Liver (tissue), 9 donors: ENCODE results near the gene ISM1. TPM values are rescaled to one million over a fixed set of nuclear protein-coding genes. Genes with fewer than 3 reads are reported as not detected.

Source experiments
- DNase-seq: peaks from one replicate; pipeline ENCODE4 v3.0.0-alpha.2; 2017; ENCODE audit warnings: low spot score
- H3K27ac ChIP-seq, 2 donors: one replicate each; pipeline ENCODE4 v1.7.0; 2013; ENCODE audit warnings: inconsistent platforms in 2 of 2, low read length in 2 of 2, control low read depth in 1 of 2, low read depth in 1 of 2, mild to moderate bottlenecking in 1 of 2
- H3K27me3 ChIP-seq, 4 donors: one replicate each; pipeline versions ENCODE4 v1.6.1 to v1.7.0; 2013; ENCODE audit warnings: low read length in 3 of 4, inconsistent platforms in 1 of 4, mild to moderate bottlenecking in 1 of 4, moderate library complexity in 1 of 4; ENCODE audit not compliant: control insufficient read depth in 4 of 4, insufficient read depth in 4 of 4
- H3K36me3 ChIP-seq, 4 donors: one replicate each; pipeline versions ENCODE4 v1.6.1 to v1.7.0; 2013; ENCODE audit warnings: low read length in 3 of 4, mild to moderate bottlenecking in 3 of 4, low read depth in 1 of 4, moderate library complexity in 1 of 4; ENCODE audit not compliant: control insufficient read depth in 4 of 4, insufficient read depth in 3 of 4
- H3K4me1 ChIP-seq, 4 donors: one replicate each; pipeline versions ENCODE4 v1.6.1 to v1.7.0; 2013; ENCODE audit warnings: low read length in 3 of 4, mild to moderate bottlenecking in 3 of 4, moderate library complexity in 1 of 4; ENCODE audit not compliant: control insufficient read depth in 4 of 4, insufficient read depth in 4 of 4
- H3K4me3 ChIP-seq, 3 donors: one replicate each; pipeline versions ENCODE4 v1.6.1 to v1.7.0; 2013; ENCODE audit warnings: low read length in 3 of 3, control low read depth in 1 of 3, low read depth in 1 of 3, mild to moderate bottlenecking in 1 of 3
- H3K9ac ChIP-seq, 2 donors: one replicate each; pipeline ENCODE4 v1.7.0; 2013; ENCODE audit warnings: low read length in 2 of 2, mild to moderate bottlenecking in 2 of 2, moderate library complexity in 2 of 2, control low read depth in 1 of 2, low read depth in 1 of 2
- H3K9me3 ChIP-seq, 4 donors: one replicate each; pipeline versions ENCODE4 v1.6.1 to v1.7.0; 2013; ENCODE audit warnings: low read length in 3 of 4; ENCODE audit not compliant: control insufficient read depth in 4 of 4
- EGR1 ChIP-seq, 2 donors: IDR thresholded peaks; 2 replicates each; pipeline ENCODE4 v1.6.1; 2016 to 2018; ENCODE audit warnings: antibody characterized with exemption in 2 of 2, low read depth in 2 of 2
- FOXA2 ChIP-seq: IDR thresholded peaks from 2 replicates; pipeline ENCODE4 v1.6.1; 2016; ENCODE audit warnings: antibody characterized with exemption
- GABPA ChIP-seq, 2 donors: IDR thresholded peaks in 1 of 2; conservative IDR thresholded peaks in 1 of 2; 2 replicates each; pipeline ENCODE4 v1.6.1; 2016; ENCODE audit warnings: antibody characterized with exemption in 2 of 2, mild to moderate bottlenecking in 1 of 2, moderate library complexity in 1 of 2
- HNF4A ChIP-seq, 2 donors: conservative IDR thresholded peaks; 2 replicates each; pipeline ENCODE4 v1.6.1; 2016; ENCODE audit warnings: antibody characterized with exemption in 2 of 2, mild to moderate bottlenecking in 2 of 2
- HNF4G ChIP-seq: IDR thresholded peaks from 2 replicates; pipeline ENCODE4 v1.6.1; 2016; ENCODE audit warnings: antibody characterized with exemption
- JUND ChIP-seq, 2 donors: IDR thresholded peaks; 2 replicates each; pipeline ENCODE4 v1.6.1; 2016; ENCODE audit warnings: antibody characterized with exemption in 2 of 2
- NR2F2 ChIP-seq: IDR thresholded peaks from 2 replicates; pipeline ENCODE4 v1.6.1; 2016; ENCODE audit warnings: antibody characterized with exemption
- RAD21 ChIP-seq, 2 donors: IDR thresholded peaks; 2 replicates each; pipeline ENCODE4 v1.6.1; 2016; ENCODE audit warnings: antibody characterized with exemption in 2 of 2, mild to moderate bottlenecking in 2 of 2
- RXRA ChIP-seq, 2 donors: IDR thresholded peaks; 2 replicates each; pipeline ENCODE4 v1.6.1; 2017 to 2018; ENCODE audit warnings: antibody characterized with exemption in 2 of 2, mild to moderate bottlenecking in 1 of 2
- SP1 ChIP-seq: IDR thresholded peaks from 2 replicates; pipeline ENCODE4 v1.6.1; 2018; ENCODE audit warnings: antibody characterized with exemption, mild to moderate bottlenecking
- TAF1 ChIP-seq: conservative IDR thresholded peaks from 2 replicates; pipeline ENCODE4 v1.6.1; 2016; ENCODE audit warnings: antibody characterized with exemption, mild to moderate bottlenecking
- YY1 ChIP-seq: IDR thresholded peaks from 2 replicates; pipeline ENCODE4 v1.6.1; 2016; ENCODE audit warnings: antibody characterized with exemption, mild to moderate bottlenecking
- WGBS: extraction: QIAGEN DNeasy Blood & Tissue Kit; methylation state at CpG from one replicate; pipeline ENCODE4 v1.1.7; 2013; 5-methylcytosine and 5-hydroxymethylcytosine counted together
- polyA plus RNA-seq, 2 donors: library from polyadenylated mRNA; stranded (reverse) in 1 of 2; unstranded in 1 of 2; fragments of 200-250 nt in 1 of 2; fragments of >200 nt in 1 of 2; fragmentation: Nextera tagmentation in 1 of 2; extraction: Ambion mirVana in 1 of 2; gene quantifications; one replicate each; pipeline versions ENCODE4 v1.2.1 to v1.2.3, GENCODE V29; 2013 to 2015
- total RNA-seq, 2 donors: library from RNA; depleted of rRNA; stranded (reverse); fragments of >200 nt; gene quantifications; one replicate each; pipeline ENCODE4 v1.2.3, GENCODE V29; 2014
- TF ChIP-seq, protein P1 (sequence below): IDR thresholded peaks from 2 replicates; pipeline ENCODE4 v1.6.1; 2016; ENCODE audit warnings: antibody characterized with exemption, mild to moderate bottlenecking
- TF ChIP-seq, protein P2 (sequence below): IDR thresholded peaks from 2 replicates; pipeline ENCODE4 v1.6.1; 2016; ENCODE audit warnings: antibody characterized with exemption
- TF ChIP-seq, protein P3 (sequence below): IDR thresholded peaks from 2 replicates; pipeline ENCODE4 v1.6.1; 2016; ENCODE audit warnings: antibody characterized with exemption
- TF ChIP-seq, protein P4 (sequence below): IDR thresholded peaks from 2 replicates; pipeline ENCODE4 v1.6.1; 2016; ENCODE audit warnings: antibody characterized with exemption
- donor health status: healthy.
- donor health status: healthy.
- donor health status: healthy.
- donor health status: healthy.
- donor health status: healthy.

ISM1 gene
- total and polyA plus RNA-seq, 4 donors, result 0.82 to 6.4 (median 1.2) TPM; not detected in 1

DNA sequence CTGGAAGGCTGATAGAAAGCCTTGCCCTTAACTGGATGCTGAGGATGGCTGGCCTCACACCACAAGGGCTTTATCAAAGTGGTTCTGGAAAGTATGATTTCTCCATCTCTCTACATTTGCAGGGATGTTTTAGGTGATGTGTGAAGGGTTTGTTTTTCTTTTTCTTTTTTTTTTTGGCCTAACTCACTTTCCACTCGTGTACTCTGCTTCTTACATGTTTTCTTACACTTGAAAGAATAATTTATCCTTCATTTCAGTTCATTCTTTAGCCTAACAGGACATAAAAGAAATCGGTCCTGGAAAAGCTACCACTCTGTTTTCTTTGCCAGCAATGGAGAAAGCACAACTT, 41.2 kb downstream of the ISM1 start:
- 78% methylated on average over 2 of the region's 2 CpGs for WGBS
- no peaks in the 10 kb centered on the region for H3K9me3 ChIP-seq
- no peak overlapping the region for H3K27ac ChIP-seq
- peaks cover 3 to 42% (median 19%) of the 10 kb centered on the region in 4 donors for H3K4me1 ChIP-seq
- no peaks in the 10 kb centered on the region for H3K36me3 ChIP-seq
- TF ChIP-seq RXRA (IDR thresholded peaks at IDR 0.05) (no peak), HNF4A (conservative IDR thresholded peaks at IDR 0.05) (no peak), NR2F2 (no peak), SP1 (no peak), FOXA2 (no peak), GABPA (IDR thresholded peaks at IDR 0.05 in 1 of 2, conservative IDR thresholded peaks at IDR 0.05 in 1 of 2) (no peak), TAF1 (no peak), RAD21 (IDR thresholded peaks at IDR 0.05) (no peak), HNF4G (no peak), JUND (IDR thresholded peaks at IDR 0.05) (no peak), EGR1 (IDR thresholded peaks at IDR 0.05; ENCODE audit: low read depth in 2 of 2) (no peak), YY1 (no peak)
- TF ChIP-seq, protein P1, sequence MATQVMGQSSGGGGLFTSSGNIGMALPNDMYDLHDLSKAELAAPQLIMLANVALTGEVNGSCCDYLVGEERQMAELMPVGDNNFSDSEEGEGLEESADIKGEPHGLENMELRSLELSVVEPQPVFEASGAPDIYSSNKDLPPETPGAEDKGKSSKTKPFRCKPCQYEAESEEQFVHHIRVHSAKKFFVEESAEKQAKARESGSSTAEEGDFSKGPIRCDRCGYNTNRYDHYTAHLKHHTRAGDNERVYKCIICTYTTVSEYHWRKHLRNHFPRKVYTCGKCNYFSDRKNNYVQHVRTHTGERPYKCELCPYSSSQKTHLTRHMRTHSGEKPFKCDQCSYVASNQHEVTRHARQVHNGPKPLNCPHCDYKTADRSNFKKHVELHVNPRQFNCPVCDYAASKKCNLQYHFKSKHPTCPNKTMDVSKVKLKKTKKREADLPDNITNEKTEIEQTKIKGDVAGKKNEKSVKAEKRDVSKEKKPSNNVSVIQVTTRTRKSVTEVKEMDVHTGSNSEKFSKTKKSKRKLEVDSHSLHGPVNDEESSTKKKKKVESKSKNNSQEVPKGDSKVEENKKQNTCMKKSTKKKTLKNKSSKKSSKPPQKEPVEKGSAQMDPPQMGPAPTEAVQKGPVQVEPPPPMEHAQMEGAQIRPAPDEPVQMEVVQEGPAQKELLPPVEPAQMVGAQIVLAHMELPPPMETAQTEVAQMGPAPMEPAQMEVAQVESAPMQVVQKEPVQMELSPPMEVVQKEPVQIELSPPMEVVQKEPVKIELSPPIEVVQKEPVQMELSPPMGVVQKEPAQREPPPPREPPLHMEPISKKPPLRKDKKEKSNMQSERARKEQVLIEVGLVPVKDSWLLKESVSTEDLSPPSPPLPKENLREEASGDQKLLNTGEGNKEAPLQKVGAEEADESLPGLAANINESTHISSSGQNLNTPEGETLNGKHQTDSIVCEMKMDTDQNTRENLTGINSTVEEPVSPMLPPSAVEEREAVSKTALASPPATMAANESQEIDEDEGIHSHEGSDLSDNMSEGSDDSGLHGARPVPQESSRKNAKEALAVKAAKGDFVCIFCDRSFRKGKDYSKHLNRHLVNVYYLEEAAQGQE, result no peak
- TF ChIP-seq, protein P2, sequence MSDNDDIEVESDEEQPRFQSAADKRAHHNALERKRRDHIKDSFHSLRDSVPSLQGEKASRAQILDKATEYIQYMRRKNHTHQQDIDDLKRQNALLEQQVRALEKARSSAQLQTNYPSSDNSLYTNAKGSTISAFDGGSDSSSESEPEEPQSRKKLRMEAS, result no peak
- TF ChIP-seq, protein P3, sequence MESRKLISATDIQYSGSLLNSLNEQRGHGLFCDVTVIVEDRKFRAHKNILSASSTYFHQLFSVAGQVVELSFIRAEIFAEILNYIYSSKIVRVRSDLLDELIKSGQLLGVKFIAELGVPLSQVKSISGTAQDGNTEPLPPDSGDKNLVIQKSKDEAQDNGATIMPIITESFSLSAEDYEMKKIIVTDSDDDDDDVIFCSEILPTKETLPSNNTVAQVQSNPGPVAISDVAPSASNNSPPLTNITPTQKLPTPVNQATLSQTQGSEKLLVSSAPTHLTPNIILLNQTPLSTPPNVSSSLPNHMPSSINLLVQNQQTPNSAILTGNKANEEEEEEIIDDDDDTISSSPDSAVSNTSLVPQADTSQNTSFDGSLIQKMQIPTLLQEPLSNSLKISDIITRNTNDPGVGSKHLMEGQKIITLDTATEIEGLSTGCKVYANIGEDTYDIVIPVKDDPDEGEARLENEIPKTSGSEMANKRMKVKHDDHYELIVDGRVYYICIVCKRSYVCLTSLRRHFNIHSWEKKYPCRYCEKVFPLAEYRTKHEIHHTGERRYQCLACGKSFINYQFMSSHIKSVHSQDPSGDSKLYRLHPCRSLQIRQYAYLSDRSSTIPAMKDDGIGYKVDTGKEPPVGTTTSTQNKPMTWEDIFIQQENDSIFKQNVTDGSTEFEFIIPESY, result no peak
- no peaks in the 10 kb centered on the region for H3K27me3 ChIP-seq
- H3K9ac ChIP-seq, result no peak overlapping the region
- DNase-seq, result no peak
- H3K4me3 ChIP-seq, result no peak overlapping the region

DNA sequence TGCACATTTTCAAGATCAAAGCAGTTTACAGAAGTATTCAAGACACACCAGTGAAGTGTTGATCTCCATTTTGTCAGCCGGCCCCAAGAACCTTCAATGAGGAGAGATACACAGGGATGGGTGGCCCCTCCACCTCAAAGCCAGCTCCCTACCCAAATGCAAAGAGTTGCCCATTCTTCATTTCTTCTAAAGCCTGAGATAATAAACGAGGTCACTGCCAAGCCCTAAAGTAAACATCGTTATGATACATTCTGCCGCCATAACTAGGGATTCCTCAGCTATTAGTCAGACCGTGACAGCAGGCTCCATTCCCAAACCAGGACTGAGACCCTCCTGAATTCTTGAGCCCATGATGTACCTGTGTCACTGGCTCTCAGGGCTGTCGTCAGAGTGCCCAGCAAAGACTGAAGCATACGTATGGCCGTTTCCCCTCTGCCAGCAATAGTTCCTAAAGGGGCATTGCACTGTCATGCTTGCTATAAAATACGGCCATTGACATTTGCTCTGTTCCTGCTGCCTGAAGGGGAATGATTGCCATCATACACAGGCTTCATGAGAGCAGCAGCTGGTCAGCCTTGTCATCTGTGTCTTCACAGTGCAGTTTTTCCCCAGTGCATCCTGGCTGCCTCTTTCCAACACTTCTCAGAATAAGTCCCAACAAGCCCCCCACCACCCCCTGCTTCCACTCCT, 41.7 kb downstream of the ISM1 start:
- Histone ChIP-seq H3K9me3 (no peaks in the 10 kb centered on the region), H3K27ac (no peak overlapping the region), H3K36me3 (no peaks in the 10 kb centered on the region), H3K4me3 (no peak overlapping the region), H3K9ac (no peak overlapping the region), H3K4me1 (peaks cover 3 to 48% (median 23%) of the 10 kb centered on the region in 4 donors), H3K27me3 (no peaks in the 10 kb centered on the region)
- no peak for DNase-seq
- 67% methylated on average over 9 of the region's 9 CpGs for WGBS
- TF ChIP-seq YY1, result peak; percentile 92
- TF ChIP-seq, protein P4, sequence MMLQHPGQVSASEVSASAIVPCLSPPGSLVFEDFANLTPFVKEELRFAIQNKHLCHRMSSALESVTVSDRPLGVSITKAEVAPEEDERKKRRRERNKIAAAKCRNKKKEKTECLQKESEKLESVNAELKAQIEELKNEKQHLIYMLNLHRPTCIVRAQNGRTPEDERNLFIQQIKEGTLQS, result no peak
- peak in 1 of 2 donors; percentile 33 for TF ChIP-seq RXRA (IDR thresholded peaks at IDR 0.05)
